T-helper 2 cell treated with Interferon-gamma antibody and Interleukin-4, amounts not matched to agents 5 μg/mL and 100 μg/mL, for 36 hours (primary cell): ENCODE results near the gene SLC6A9.
A peak's percentile ranks its signal among the peaks of the same experiment; 100 is the strongest.

Experiments used
- DNase-seq: peaks from one replicate; pipeline ENCODE4 v3.0.0; 2021; ENCODE audit warnings: low spot score
- H3K27ac Mint-ChIP-seq: one replicate; pipeline ENCODE4 v1.8.0; 2021; ENCODE audit warnings: mild to moderate bottlenecking, mixed read lengths
- H3K27me3 Mint-ChIP-seq: one replicate; pipeline ENCODE4 v1.8.0; 2021; ENCODE audit warnings: low read depth, mixed read lengths
- H3K36me3 Mint-ChIP-seq: one replicate; pipeline ENCODE4 v1.8.0; 2021; ENCODE audit warnings: low read depth, mixed read lengths
- H3K4me1 Mint-ChIP-seq: one replicate; pipeline ENCODE4 v1.8.0; 2021; ENCODE audit warnings: low read depth, mixed read lengths
- H3K4me3 Mint-ChIP-seq: one replicate; pipeline ENCODE4 v1.8.0; 2022; ENCODE audit warnings: mild to moderate bottlenecking, moderate library complexity, mixed read lengths
- H3K9me3 Mint-ChIP-seq: one replicate; pipeline ENCODE4 v1.8.0; 2021; ENCODE audit warnings: mixed read lengths

The SLC6A9 gene

DNA sequence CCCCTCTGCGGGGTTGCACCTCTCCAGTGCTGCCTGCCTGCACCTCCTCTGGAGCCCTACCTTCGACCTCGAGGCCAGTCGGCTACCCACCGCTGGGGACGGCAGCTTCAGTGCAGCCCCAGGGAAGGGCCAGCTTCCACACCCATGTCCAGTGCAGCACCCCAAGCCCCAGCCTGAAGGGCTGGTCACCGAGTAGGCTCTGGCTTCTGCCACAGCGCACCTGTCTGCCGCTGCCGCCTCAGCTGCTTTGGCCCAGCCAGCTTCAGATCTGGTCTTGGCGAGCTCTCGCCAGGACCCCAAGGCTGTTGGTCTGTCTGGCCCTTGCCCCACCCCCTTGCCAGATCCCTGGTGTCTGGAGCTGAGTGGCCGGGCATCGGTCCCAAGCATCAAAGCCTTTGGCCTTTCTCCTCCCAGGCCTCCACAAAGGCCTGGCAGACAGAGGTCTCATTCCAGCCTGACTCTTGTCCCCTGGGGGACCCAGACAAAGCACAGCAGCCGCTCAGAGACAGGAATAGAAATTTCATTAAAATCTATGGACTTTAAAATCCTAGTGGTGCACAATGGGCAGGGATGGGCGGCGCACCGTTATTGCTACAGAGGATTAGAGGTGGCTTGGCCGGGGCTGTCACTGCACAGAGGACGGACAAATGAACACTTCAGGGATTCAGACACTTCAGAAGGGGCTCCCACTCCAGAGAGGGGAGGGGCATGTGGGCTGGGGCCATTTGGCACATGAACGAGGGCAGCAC, 35.1 kb downstream of the SLC6A9 start:
- peaks cover 12% of the 10 kb centered on the region for H3K4me1 Mint-ChIP-seq
- H3K27me3 Mint-ChIP-seq: no peaks in the 10 kb centered on the region
- no peak for DNase-seq
- no peak overlapping the region for H3K27ac Mint-ChIP-seq
- no peaks in the 10 kb centered on the region for H3K36me3 Mint-ChIP-seq
- no peak overlapping the region for H3K4me3 Mint-ChIP-seq
- no peaks in the 10 kb centered on the region for H3K9me3 Mint-ChIP-seq

DNA sequence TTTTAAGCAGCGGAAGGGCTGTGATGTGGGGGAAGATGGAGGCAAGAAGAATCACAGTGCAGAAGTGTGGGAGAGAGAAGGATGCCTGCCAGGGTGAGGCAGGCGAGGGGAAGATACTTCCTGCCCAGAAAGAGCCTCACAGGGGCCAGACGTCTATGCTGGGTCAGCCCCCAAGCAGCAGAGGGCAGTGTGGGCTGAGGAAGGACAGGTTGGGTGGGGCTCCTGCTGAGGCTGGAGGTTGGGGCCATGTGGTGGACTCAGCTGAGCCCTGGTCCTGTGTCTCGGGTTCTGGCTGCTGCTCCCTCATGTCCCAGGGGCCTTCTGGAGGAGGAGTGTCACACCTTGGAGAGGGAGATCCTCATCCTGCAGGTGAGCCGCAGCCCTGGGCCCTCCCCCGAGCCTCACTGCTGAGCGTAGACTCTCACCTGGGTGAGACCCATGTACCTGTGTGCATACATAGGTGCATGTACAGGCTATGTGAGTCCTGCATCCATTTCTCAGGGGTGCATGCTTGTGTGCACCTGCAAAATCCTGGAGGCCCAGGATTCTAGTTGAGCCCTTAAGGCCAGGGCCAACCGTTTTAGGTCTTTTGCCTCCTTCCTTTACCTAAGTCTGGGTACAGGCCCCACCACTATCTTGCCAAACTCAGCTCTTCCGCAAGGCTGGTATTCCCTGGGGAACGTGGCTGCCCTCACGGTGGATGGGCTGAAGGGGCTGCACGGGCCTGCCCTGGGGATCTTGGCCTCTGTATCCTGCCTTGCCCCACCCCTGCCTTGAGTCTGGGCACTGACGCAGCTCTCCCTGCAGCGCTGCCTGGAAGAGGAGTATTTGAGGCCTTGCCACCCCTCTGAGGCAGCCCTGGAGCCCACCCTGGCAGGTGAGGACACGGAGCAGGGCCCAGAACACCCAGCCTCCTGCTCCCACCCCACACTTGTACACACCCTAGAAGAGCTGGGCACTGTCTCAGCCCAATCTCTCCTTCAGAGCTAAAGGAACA, 36.2 kb downstream of the SLC6A9 start:
- Mint-ChIP-seq H3K9me3 (no peaks in the 10 kb centered on the region), H3K27me3 (no peaks in the 10 kb centered on the region), H3K27ac (no peak overlapping the region), H3K4me1 (peaks cover 16% of the 10 kb centered on the region), H3K36me3 (no peaks in the 10 kb centered on the region), H3K4me3 (no peak overlapping the region)
- DNase-seq: no peak

DNA sequence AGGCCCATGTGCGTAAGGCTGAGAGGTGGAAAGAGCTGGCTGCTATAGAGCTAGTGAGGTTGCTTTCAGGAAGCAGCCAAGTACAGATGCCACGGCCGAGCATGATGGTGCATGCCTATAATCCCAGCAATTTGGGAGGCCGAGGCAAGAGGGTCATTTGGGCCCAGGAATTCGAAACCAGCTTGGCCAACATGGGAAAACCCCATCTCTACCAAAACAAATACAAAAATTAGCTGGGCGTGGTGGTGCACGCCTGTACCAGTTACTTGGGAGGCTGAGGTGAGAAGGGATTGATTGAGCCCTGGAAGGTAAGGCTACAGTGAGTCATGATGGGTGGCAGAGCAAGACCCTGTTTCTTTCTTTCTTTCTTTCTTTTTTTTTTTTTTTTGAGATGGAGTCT, 37.2 kb downstream of the SLC6A9 start:
- no peaks in the 10 kb centered on the region for H3K9me3 Mint-ChIP-seq
- H3K27me3 Mint-ChIP-seq: no peaks in the 10 kb centered on the region
- peaks cover 16% of the 10 kb centered on the region for H3K4me1 Mint-ChIP-seq
- no peaks in the 10 kb centered on the region for H3K36me3 Mint-ChIP-seq
- H3K4me3 Mint-ChIP-seq: no peak overlapping the region
- DNase-seq: no peak
- no peak overlapping the region for H3K27ac Mint-ChIP-seq

DNA sequence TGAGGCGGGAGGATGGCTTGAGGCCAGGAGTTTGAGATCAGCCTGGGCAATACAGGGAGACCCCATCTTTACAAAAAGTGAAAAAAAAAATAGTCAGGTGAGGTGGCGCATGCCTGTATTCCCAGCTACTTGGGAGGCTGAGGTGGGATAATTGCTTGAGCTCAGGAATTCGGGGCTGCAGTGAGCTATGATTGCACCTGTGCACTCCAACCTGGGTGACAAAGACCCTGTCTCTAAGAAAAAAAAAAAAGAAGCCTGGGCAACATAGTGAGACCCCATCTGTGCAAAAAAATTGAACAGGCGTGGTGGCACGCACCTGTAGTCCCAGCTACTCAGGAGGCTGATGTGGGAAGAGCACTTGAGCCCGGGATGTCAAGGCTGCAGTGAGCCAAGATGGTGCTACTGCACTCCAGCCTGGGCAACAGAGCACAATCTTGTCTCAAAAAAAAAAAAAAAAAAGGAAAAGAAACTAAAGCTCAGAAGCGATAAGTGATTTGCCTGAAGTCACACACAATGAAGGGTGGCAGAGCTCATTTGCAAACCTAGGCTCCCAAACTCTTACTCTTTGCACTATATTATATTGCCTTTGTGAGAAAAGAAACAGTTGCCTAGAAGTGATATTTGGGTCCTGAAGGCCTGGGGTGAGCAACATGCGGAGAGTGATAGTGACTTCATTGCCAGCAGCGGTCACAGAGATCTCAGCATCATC, 37.9 kb downstream of the SLC6A9 start:
- Mint-ChIP-seq H3K27ac (no peak overlapping the region), H3K9me3 (no peaks in the 10 kb centered on the region), H3K4me3 (no peak overlapping the region), H3K27me3 (no peaks in the 10 kb centered on the region), H3K4me1 (peaks cover 16% of the 10 kb centered on the region), H3K36me3 (no peaks in the 10 kb centered on the region)
- DNase-seq: no peak

DNA sequence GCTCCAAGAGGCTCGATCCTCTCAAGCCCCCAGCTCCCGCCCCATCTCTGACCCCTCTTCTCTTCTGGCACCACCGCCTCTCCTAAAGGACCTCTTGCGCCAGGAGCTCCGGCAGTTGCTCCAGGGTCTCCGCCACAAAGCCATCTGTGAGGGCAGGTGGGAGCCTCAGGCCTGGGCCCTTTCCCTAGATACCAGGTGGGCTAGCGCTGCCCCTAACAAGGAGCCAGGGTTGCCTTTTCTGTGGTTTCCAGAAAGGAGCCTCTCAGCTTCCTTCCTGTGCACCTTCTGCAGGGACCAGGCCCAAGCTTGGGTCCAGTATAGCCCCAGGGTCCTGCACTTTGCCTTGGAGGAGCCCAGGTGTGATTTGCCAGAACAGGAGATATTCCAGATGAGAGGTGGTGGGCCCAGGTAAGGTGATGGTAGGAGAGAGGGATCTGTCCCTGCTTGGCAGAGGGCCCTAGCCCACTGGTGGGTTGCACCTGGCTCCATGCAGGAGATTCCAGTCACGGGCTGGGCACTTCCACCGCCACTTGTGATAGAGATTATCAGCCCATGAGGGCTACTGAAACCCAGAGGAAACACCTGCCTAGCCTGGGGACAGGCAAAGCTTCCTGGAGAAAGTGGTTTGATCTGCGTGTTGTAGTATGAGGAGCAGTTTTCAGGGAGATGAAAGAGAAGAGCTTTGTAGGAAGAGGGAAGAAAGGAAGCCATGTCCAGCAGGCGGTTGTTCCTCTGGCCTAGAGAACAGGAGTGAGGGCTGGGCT, 38.8 kb downstream of the SLC6A9 start:
- Mint-ChIP-seq H3K4me3 (peak overlapping the region; percentile 94), H3K36me3 (no peaks in the 10 kb centered on the region), H3K4me1 (peaks cover 16% of the 10 kb centered on the region), H3K27me3 (no peaks in the 10 kb centered on the region), H3K9me3 (no peaks in the 10 kb centered on the region), H3K27ac (peak overlapping the region; percentile 75)
- no peak for DNase-seq

DNA sequence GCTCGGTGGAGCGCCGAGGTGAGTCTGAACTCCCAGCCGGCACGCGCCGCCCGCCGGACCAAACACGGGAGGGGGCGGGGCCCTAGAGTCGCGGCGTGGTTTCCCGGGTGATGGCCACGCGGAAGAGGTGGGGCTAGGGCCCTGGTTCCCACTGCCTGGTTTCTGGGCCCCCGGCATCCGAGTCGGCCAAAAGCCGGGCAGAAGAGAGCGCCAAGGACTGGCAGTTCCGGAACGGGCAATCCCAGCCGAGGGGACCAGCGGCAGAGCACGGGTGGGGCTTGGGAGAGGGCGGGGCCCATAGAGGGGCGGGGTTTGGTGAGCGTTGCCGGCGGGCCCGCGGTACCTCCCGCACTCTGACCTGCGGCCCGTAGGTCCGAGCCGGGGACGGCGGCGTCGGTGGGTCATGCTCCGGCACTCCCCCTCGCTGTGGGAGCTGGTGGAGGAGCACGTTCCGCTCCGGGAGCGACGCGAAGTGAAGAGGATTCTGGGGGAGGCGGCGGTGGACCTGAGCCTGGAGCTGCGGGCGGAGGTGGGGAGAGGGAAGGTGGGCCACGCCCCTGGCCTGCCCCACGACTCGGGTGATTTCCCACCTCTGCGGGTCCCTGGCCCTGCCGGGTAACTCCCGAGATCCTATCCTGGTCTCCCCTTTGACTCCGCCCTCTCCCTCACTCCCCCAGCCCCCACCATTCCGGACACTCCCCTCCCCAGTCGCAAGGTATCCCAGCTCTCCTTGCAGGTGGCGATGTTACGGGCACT, 39.6 kb downstream of the SLC6A9 start, which contains the start of gene CCDC24:
CCDC24 (plus strand) TSS at position 124 of the 756 bp plus-strand sequence; CDS start at position 404, 280 bp downstream.
- Mint-ChIP-seq H3K27ac (peak within 1 kb of the TSS; percentile 75), H3K36me3 (no peaks in the 10 kb centered on the region), H3K4me3 (peak within 1 kb of the TSS; percentile 94), H3K4me1 (peaks cover 16% of the 10 kb centered on the region), H3K27me3 (no peaks in the 10 kb centered on the region), H3K9me3 (no peaks in the 10 kb centered on the region)
- DNase-seq: peak; percentile 76

DNA sequence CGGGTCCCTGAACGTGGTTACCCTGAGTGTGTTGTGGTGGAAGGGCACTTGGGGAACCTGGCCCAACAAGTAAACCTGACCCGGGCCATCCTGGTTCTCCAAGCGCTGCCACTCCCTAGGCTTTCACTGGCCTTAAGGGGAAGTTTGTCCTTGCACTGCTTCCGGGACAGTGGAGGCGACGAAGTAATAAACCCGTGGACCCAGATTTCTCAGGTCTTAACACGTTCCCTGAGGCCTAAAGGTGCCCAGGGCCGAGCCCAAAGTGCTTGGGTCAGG, 40.1 kb downstream of the SLC6A9 start:
- no peaks in the 10 kb centered on the region for H3K9me3 Mint-ChIP-seq
- no peaks in the 10 kb centered on the region for H3K36me3 Mint-ChIP-seq
- no peak overlapping the region for H3K27ac Mint-ChIP-seq
- no peaks in the 10 kb centered on the region for H3K27me3 Mint-ChIP-seq
- H3K4me1 Mint-ChIP-seq: peaks cover 16% of the 10 kb centered on the region
- no peak for DNase-seq
- peak overlapping the region; percentile 94 for H3K4me3 Mint-ChIP-seq

DNA sequence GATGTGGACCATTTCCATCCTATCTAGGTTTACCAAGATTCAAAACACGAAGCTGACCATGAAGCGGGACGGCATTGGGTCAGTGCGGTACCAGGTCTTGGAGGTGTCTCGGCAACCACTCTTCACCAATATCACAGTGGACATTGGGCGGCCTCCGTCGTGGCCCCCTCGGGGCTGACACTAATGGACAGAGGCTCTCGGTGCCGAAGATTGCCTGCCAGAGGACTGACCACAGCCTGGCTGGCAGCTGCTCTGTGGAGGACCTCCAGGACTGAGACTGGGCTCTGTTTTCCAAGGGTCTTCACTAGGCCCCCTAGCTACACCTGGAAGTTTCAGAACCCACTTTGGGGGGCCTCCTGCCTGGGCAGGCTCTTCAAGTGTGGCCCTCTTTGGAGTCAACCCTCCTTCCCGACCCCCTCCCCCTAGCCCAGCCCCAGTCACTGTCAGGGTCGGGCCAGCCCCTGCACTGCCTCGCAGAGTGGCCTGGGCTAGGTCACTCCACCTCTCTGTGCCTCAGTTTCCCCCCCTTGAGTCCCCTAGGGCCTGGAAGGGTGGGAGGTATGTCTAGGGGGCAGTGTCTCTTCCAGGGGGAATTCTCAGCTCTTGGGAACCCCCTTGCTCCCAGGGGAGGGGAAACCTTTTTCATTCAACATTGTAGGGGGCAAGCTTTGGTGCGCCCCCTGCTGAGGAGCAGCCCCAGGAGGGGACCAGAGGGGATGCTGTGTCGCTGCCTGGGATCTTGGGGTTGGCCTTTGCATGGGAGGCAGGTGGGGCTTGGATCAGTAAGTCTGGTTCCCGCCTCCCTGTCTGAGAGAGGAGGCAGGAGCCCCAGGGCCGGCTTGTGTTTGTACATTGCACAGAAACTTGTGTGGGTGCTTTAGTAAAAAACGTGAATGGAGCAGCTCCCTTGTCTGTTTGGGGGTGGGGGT, 40.7 kb downstream of the SLC6A9 start:
- H3K27me3 Mint-ChIP-seq: no peaks in the 10 kb centered on the region
- no peak for DNase-seq
- H3K4me3 Mint-ChIP-seq: peak overlapping the region; percentile 94
- H3K27ac Mint-ChIP-seq: no peak overlapping the region
- no peaks in the 10 kb centered on the region for H3K36me3 Mint-ChIP-seq
- H3K4me1 Mint-ChIP-seq: peaks cover 16% of the 10 kb centered on the region
- no peaks in the 10 kb centered on the region for H3K9me3 Mint-ChIP-seq

DNA sequence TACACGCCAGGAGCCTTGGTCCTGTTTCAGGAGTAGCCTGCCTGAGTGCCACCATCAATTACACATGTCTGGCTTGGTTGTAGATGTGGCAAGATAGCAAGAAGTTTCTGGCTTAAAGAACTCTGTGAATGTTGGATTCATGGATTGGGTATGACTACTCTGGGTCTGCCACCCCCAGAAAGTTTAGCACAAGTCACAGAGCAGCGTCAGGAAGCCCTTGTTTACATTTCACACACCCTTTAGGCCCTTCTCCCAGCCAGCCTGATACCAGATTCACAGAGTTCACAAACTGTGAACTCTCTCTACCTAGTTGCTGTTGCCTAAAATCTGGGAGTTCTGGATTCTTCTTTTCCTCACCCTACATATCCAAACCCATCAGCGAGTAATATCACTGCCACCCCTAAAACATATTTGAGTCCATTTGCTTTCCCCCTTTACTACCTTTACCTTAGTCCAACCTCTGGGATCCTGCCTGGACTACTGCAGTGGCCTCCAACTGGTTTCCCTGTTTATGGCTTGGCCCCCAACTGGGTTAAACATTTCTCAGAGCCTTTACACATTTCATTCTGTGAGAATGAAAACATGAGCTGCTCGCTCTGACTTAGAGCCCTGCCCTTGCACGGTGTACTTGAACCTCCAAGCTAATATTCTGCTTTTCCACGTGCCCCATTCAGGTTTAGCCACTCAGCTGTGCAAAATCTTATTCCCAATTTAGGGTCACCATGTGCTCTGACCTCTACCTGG, 43.9 kb downstream of the SLC6A9 start:
- H3K4me3 Mint-ChIP-seq: no peak overlapping the region
- no peak for DNase-seq
- H3K36me3 Mint-ChIP-seq: peaks cover 3% of the 10 kb centered on the region
- H3K27me3 Mint-ChIP-seq: no peaks in the 10 kb centered on the region
- peaks cover 11% of the 10 kb centered on the region for H3K4me1 Mint-ChIP-seq
- no peak overlapping the region for H3K27ac Mint-ChIP-seq
- no peaks in the 10 kb centered on the region for H3K9me3 Mint-ChIP-seq

DNA sequence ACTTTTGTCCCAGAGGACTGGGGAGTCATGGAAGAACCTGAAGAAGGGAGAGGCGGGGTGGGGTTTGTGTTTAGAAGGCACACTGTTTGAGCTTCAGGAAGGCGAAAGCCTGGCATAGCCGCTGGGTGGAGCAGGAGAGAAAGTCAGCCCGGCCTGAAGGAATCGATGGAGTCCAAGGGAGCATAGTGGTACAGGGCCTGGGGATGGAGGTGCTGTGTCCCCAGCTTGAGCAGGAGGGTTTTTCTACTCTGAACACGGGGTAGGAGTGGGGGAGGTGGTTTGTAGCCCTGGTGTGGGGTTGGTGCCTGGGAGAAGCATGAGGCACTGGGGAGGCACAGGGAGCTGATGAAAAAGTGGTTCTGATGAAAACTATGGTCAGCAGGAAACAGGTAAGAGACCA, 44.5 kb downstream of the SLC6A9 start:
- no peaks in the 10 kb centered on the region for H3K27me3 Mint-ChIP-seq
- no peak for DNase-seq
- no peaks in the 10 kb centered on the region for H3K9me3 Mint-ChIP-seq
- H3K4me1 Mint-ChIP-seq: peaks cover 7% of the 10 kb centered on the region
- H3K4me3 Mint-ChIP-seq: no peak overlapping the region
- H3K27ac Mint-ChIP-seq: no peak overlapping the region
- peaks cover 3% of the 10 kb centered on the region for H3K36me3 Mint-ChIP-seq

DNA sequence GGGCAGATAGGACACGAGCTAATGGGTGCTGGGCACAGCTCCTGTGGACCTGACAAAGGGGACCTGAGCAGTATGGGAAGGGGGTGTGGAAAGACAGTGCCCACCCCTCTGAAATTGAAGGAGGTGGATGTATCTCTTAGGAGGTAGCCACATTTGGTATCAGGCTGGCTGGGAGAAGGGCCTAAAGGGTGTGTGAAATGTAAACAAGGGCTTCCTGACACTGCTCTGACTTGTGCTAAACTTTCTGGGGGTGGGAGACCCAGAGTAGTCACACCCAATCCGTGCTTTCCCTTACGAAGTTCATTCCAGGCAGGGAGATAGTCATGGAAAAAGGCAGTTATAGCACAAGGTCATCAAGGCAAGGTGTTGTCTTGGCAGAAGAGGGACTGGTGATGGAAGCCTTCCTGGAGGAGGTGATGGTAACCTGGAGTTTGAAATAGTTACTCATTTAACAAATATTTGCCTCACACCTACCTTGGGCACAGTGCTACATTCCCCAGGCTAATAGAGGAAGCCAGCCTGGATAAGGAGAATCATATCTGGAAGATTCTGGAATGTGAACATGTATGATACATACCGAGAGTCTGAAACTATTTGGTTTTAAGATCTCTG, 45.2 kb downstream of the SLC6A9 start:
- no peak for DNase-seq
- no peak overlapping the region for H3K27ac Mint-ChIP-seq
- no peaks in the 10 kb centered on the region for H3K27me3 Mint-ChIP-seq
- H3K4me1 Mint-ChIP-seq: peaks cover 4% of the 10 kb centered on the region
- H3K36me3 Mint-ChIP-seq: peaks cover 3% of the 10 kb centered on the region
- no peaks in the 10 kb centered on the region for H3K9me3 Mint-ChIP-seq
- H3K4me3 Mint-ChIP-seq: no peak overlapping the region
